H1 (cell line): ENCODE data around the gene FBXO45. TPM values are rescaled to one million over a fixed set of nuclear protein-coding genes. Genes with fewer than 3 reads are reported as not detected.
A peak's percentile ranks its signal among the peaks of the same experiment; 100 is the strongest.

Experiments used
- CTCF ChIA-PET: fragments of 300-600 bp; sonication (Branson Sonifier 250); formaldehyde crosslinking; loops from one replicate; lab custom pipeline; 2021; ENCODE audit not compliant: partially characterized antibody; lab: Charles Lee
- POLR2A ChIA-PET: fragments of 300-600 bp; sonication (Branson Sonifier 250); formaldehyde crosslinking; loops from one replicate; lab custom pipeline; 2021; ENCODE audit warnings: inconsistent platforms; ENCODE audit not compliant: partially characterized antibody; lab: Charles Lee
- DNase-seq, 2 experiments: peaks; one replicate each; pipeline versions ENCODE4 v3.0.0 to v3.0.0-alpha.2; 2010 to 2022; ENCODE audit warnings: low spot score in 2 of 2, low read depth in 1 of 2, mixed read lengths in 1 of 2
- FAIRE-seq: peaks from 2 replicates; lab custom pipeline; 2011; peaks lifted over from hg19 to GRCh38; lab: Jason Lieb, UNC
- H2AFZ ChIP-seq: 2 replicates; pipeline ENCODE4 v1.8.1; 2012; ENCODE audit warnings: low read length, inconsistent platforms
- H2AK5ac ChIP-seq: 2 replicates; pipeline ENCODE4 v1.6.1; 2013; ENCODE audit warnings: low read depth, low read length
- H2BK120ac ChIP-seq: replicated peaks from 2 replicates; pipeline ENCODE3; 2013; ENCODE audit warnings: low read depth, low read length, inconsistent platforms
- H2BK12ac ChIP-seq: 2 replicates; pipeline ENCODE4 v1.6.1; 2013; ENCODE audit warnings: low read depth, low read length
- H2BK15ac ChIP-seq: 2 replicates; pipeline ENCODE4 v1.6.1; 2013; ENCODE audit warnings: low read length
- H2BK20ac ChIP-seq: 2 replicates; pipeline ENCODE4 v1.6.1; 2013; ENCODE audit warnings: low read length
- H2BK5ac ChIP-seq: 2 replicates; pipeline ENCODE4 v1.6.1; 2013; ENCODE audit warnings: low read depth, low read length
- H3K14ac ChIP-seq: 2 replicates; pipeline ENCODE4 v1.6.1; 2013; ENCODE audit warnings: inconsistent platforms; ENCODE audit not compliant: insufficient read length
- H3K18ac ChIP-seq: 2 replicates; pipeline ENCODE4 v1.6.1; 2013; ENCODE audit warnings: low read length; ENCODE audit errors: extremely low read depth
- H3K23ac ChIP-seq: 2 replicates; pipeline ENCODE4 v1.6.1; 2013; ENCODE audit warnings: inconsistent platforms; ENCODE audit not compliant: insufficient read length
- H3K23me2 ChIP-seq: 2 replicates; pipeline ENCODE4 v1.6.1; 2013; ENCODE audit warnings: low read depth, low read length
- H3K27ac ChIP-seq: 2 replicates; pipeline ENCODE4 v1.6.1; 2011; ENCODE audit warnings: low read depth, low read length, inconsistent platforms
- H3K27me3 ChIP-seq, 4 experiments: replicated peaks in 1 of 4; 1 replicate in 1 of 4; 2 replicates in 3 of 4; pipeline versions ENCODE4 v1.6.1 to v1.8.1; 2011 to 2013; ENCODE audit warnings: low read length in 3 of 4, mild to moderate bottlenecking in 3 of 4, inconsistent platforms in 2 of 4, mixed read lengths in 2 of 4, moderate library complexity in 1 of 4; ENCODE audit not compliant: control insufficient read depth in 3 of 4, insufficient read depth in 3 of 4; ENCODE audit errors: extremely low read depth in 1 of 4
- H3K36me3 ChIP-seq, 4 experiments: 2 replicates each; pipeline versions ENCODE4 v1.6.1 to v1.8.1; 2011 to 2013; ENCODE audit warnings: mild to moderate bottlenecking in 4 of 4, low read length in 3 of 4, moderate library complexity in 2 of 4, control low read depth in 1 of 4, inconsistent platforms in 1 of 4; ENCODE audit not compliant: insufficient read depth in 4 of 4, control insufficient read depth in 2 of 4
- H3K4ac ChIP-seq: replicated peaks from 2 replicates; pipeline ENCODE3; 2013; ENCODE audit warnings: low read length, low read depth, mixed read lengths, inconsistent platforms; ENCODE audit not compliant: insufficient read length
- H3K4me1 ChIP-seq, 4 experiments: replicated peaks in 1 of 4; 1 replicate in 1 of 4; 2 replicates in 3 of 4; pipeline versions ENCODE4 v1.6.1 to v1.8.1; 2011 to 2013; ENCODE audit warnings: low read length in 3 of 4, inconsistent platforms in 2 of 4, mixed read lengths in 1 of 4; ENCODE audit not compliant: insufficient read depth in 4 of 4, control insufficient read depth in 3 of 4
- H3K4me2 ChIP-seq, 2 experiments: 2 replicates each; pipeline versions ENCODE4 v1.6.1 to v1.8.1; 2011 to 2013; ENCODE audit warnings: low read depth in 2 of 2, low read length in 2 of 2, control low read depth in 1 of 2, inconsistent platforms in 1 of 2, mild to moderate bottlenecking in 1 of 2; ENCODE audit not compliant: insufficient read depth in 1 of 2
- H3K4me3 ChIP-seq, 4 experiments: fragments of 200-600, 300-600 bp in 1 of 4; sonication (generic), shearing (Covaris generic), sonication (Bioruptor Twin) in 1 of 4; 2 replicates each; pipeline versions ENCODE4 v1.5.1 to v1.8.1; 2011 to 2016; ENCODE audit warnings: low read length in 4 of 4, low read depth in 3 of 4, control low read depth in 2 of 4, inconsistent platforms in 2 of 4, mild to moderate bottlenecking in 2 of 4, mixed read lengths in 1 of 4, moderate library complexity in 1 of 4; ENCODE audit not compliant: insufficient read depth in 2 of 4; ENCODE audit errors: extremely low read depth in 1 of 4
- H3K56ac ChIP-seq: replicated peaks from 2 replicates; pipeline ENCODE3; 2013; ENCODE audit warnings: low read depth, mild to moderate bottlenecking, mixed read lengths, low read length, inconsistent platforms; ENCODE audit not compliant: insufficient read length
- H3K79me1 ChIP-seq: 2 replicates; pipeline ENCODE4 v1.6.1; 2013; ENCODE audit warnings: low read depth, low read length, control low read depth
- H3K79me2 ChIP-seq, 2 experiments: 2 replicates each; pipeline versions ENCODE4 v1.6.1 to v1.8.1; 2012 to 2013; ENCODE audit warnings: low read length in 2 of 2, mild to moderate bottlenecking in 2 of 2, inconsistent platforms in 1 of 2; ENCODE audit not compliant: insufficient read depth in 2 of 2, control insufficient read depth in 1 of 2
- H3K9ac ChIP-seq, 4 experiments: replicated peaks in 1 of 4; 1 replicate in 1 of 4; 2 replicates in 3 of 4; pipeline versions ENCODE4 v1.6.1 to v1.8.1; 2011 to 2013; ENCODE audit warnings: low read depth in 3 of 4, low read length in 3 of 4, control low read depth in 2 of 4, mild to moderate bottlenecking in 2 of 4, moderate library complexity in 2 of 4, inconsistent platforms in 1 of 4; ENCODE audit errors: extremely low read depth in 1 of 4
- H3K9me3 ChIP-seq, 2 experiments: 2 replicates each; pipeline versions ENCODE4 v1.6.1 to v1.8.1; 2012 to 2013; ENCODE audit warnings: mild to moderate bottlenecking in 2 of 2, moderate library complexity in 2 of 2, control low read depth in 1 of 2, inconsistent platforms in 1 of 2, low read depth in 1 of 2, low read length in 1 of 2, mixed read lengths in 1 of 2; ENCODE audit not compliant: insufficient read depth in 2 of 2
- H4K20me1 ChIP-seq, 2 experiments: replicated peaks in 1 of 2; 2 replicates each; pipeline versions ENCODE3 to v1.8.1; 2011 to 2013; ENCODE audit warnings: inconsistent platforms in 2 of 2, low read length in 2 of 2, mild to moderate bottlenecking in 1 of 2; ENCODE audit not compliant: insufficient read depth in 2 of 2, control insufficient read depth in 1 of 2
- H4K5ac ChIP-seq: 2 replicates; pipeline ENCODE4 v1.6.1; 2013; ENCODE audit warnings: low read length, low read depth, mixed read lengths, inconsistent platforms; ENCODE audit not compliant: insufficient read length
- H4K8ac ChIP-seq: 2 replicates; pipeline ENCODE4 v1.8.0; 2013; ENCODE audit warnings: mild to moderate bottlenecking, moderate library complexity, low read length, inconsistent platforms; ENCODE audit not compliant: insufficient read depth; ENCODE audit errors: extremely low read depth
- H4K91ac ChIP-seq: replicated peaks from 2 replicates; pipeline ENCODE3; 2013; ENCODE audit warnings: low read length, mixed read lengths, inconsistent platforms; ENCODE audit not compliant: insufficient read length
- E2F6 ChIP-seq: IDR thresholded peaks from 2 replicates; pipeline ENCODE4 v1.6.1; 2012; ENCODE audit warnings: inconsistent platforms
- WGBS, 2 experiments: shearing (Covaris generic) in 1 of 2; methylation state at CpG; one replicate each; pipeline versions ENCODE4 v1.1.6 to v1.1.7; 2013 to 2015; ENCODE audit warnings: low lambda C conversion rate in 2 of 2, mixed read lengths in 2 of 2, inconsistent platforms in 1 of 2, low coverage in 1 of 2, missing lambda C conversion rate in 1 of 2; ENCODE audit not compliant: insufficient replicate concordance in 2 of 2, insufficient coverage in 1 of 2, insufficient read length in 1 of 2; ENCODE audit errors: extremely low coverage in 1 of 2, missing lambda C conversion rate in 1 of 2; 5-methylcytosine and 5-hydroxymethylcytosine counted together
- polyA plus RNA-seq, 7 experiments: library from polyadenylated mRNA; depleted of rRNA in 3 of 7; stranded (reverse) in 5 of 7; unstranded in 2 of 7; fragments of >200 nt in 5 of 7; fragments of 200-250 nt in 2 of 7; gene quantifications; 1 replicate in 5 of 7; 2 replicates in 1 of 7; 4 replicates in 1 of 7; pipeline versions ENCODE4 v1.2.1 to v1.2.3, GENCODE V29; 2011 to 2013; ENCODE audit warnings: missing spikeins in 2 of 7, mixed read lengths in 2 of 7
- total RNA-seq: library from RNA; stranded (reverse); fragmentation: NEBNext Ultra II Directional; extraction: Animal tissue kit (Norgen Biotek cat#: 25700); gene quantifications from 2 replicates; pipeline ENCODE4 v1.2.1, GENCODE V29; 2021

The FBXO45 gene
- total and polyA plus RNA-seq, 2 of the 8 experiments (the other 6 are each of a cell fraction or from before 2014, with no cell fraction given), result 5.2 to 19.4 TPM

DNA sequence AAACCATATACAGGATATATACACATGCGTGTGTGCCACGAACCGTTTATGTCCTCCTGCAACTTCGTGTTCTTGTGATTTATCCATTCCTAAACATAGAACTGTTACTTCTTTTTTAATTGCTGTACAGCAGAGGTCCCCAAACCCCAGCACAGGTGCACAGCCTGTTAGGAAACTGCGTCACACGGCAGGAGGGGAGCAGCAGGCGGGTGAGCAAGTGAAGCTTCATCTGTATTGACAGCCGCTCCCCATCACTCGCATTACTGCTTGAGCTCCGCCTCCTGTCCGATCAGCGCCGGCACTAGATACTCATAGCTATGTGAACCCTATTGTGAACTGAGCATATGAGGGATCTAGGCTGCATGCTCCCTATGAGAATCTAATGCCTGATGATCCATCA is 36.1 kb downstream of the FBXO45 start:
- no peak overlapping the region for H2AK5ac ChIP-seq
- H3K79me1 ChIP-seq, result no peaks in the 10 kb centered on the region
- H2BK15ac ChIP-seq, result no peak overlapping the region
- H4K5ac ChIP-seq, result no peak overlapping the region
- H4K20me1 ChIP-seq, result no peaks in the 10 kb centered on the region
- no peak overlapping the region for H2BK20ac ChIP-seq
- no peak overlapping the region for H3K4me2 ChIP-seq
- no peak overlapping the region for H3K56ac ChIP-seq
- no peak overlapping the region for H3K23ac ChIP-seq
- FAIRE-seq (no peak), DNase-seq (peak in 1 of 2 experiments; percentile 2)
- no peak overlapping the region for H3K9ac ChIP-seq
- CTCF ChIA-PET, result interaction anchor here (1.0 to 1.5 kb wide), 3 partner anchors 37 to 81 kb away, joined by 3 to 5 read pairs (median 3); no protein-coding TSS in a partner anchor
- no peak overlapping the region for H3K4me3 ChIP-seq
- no peak overlapping the region for H3K27ac ChIP-seq
- no peaks in the 10 kb centered on the region; a peak in 1 of 7 replicates for H3K27me3 ChIP-seq
- no peak overlapping the region for H2BK12ac ChIP-seq
- H3K36me3 ChIP-seq, result no peaks in the 10 kb centered on the region
- no peaks in the 10 kb centered on the region for H3K79me2 ChIP-seq
- H3K23me2 ChIP-seq, result no peaks in the 10 kb centered on the region
- WGBS, 2 experiments, result 93% methylated on average over 13 of the region's 13 CpGs; no CpG with 5 or more reads in 1 of the 2 experiments
- no peak overlapping the region for H4K8ac ChIP-seq
- no peaks in the 10 kb centered on the region for H3K9me3 ChIP-seq
- no peak overlapping the region for H2BK5ac ChIP-seq
- no peak overlapping the region for H3K4ac ChIP-seq
- POLR2A ChIA-PET, result no interaction called here
- no peak overlapping the region for H2AFZ ChIP-seq
- no peak overlapping the region for H3K14ac ChIP-seq
- H3K18ac ChIP-seq, result no peak overlapping the region
- H3K4me1 ChIP-seq, result peaks cover 0 to 2% (median 0%) of the 10 kb centered on the region in 4 experiments; a peak in 1 of 7 replicates
- no peak for TF ChIP-seq E2F6
- no peak overlapping the region for H2BK120ac ChIP-seq
- no peak overlapping the region for H4K91ac ChIP-seq
